ENCODE measurements around the gene LRRN2.

GRCh38 chr1:204696606-204697005 lies 11.1 kb upstream of the LRRN2 start:
- TF ChIP-seq CTCF (conservative IDR thresholded peaks at IDR 0.05) (no peak), EZH2 (IDR thresholded peaks at IDR 0.05; ENCODE audit: low read depth) (no peak)

Measured in PC-9 (cell line).